GM12878 (cell line): ENCODE data around the gene RAB7B. TPM values are rescaled to one million over a fixed set of nuclear protein-coding genes. Genes with fewer than 3 reads are reported as not detected.

ENCODE experiments used
- BCLAF1 ChIP-seq: fragments of 450-650 bp; IDR thresholded peaks from 2 replicates; pipeline ENCODE4 v1.6.1; 2017; ENCODE audit warnings: antibody characterized with exemption, mild to moderate bottlenecking, moderate library complexity
- CBFB ChIP-seq: IDR thresholded peaks from 2 replicates; pipeline ENCODE4 v1.6.1; 2016; ENCODE audit warnings: antibody characterized with exemption, low read depth
- CREB1 ChIP-seq: IDR thresholded peaks from 2 replicates; pipeline ENCODE4 v1.6.1; 2012; ENCODE audit warnings: low read depth, mild to moderate bottlenecking, inconsistent platforms
- FOS ChIP-seq: IDR thresholded peaks from 3 replicates; pipeline ENCODE4 v1.6.1; 2011; ENCODE audit warnings: borderline replicate concordance; ENCODE audit not compliant: insufficient read length; ENCODE audit errors: extremely low read depth
- FOXK2 ChIP-seq: fragments of 450-650 bp; IDR thresholded peaks from 2 replicates; pipeline ENCODE4 v1.6.1; 2017; ENCODE audit warnings: mild to moderate bottlenecking, moderate library complexity
- MYC ChIP-seq: IDR thresholded peaks from 2 replicates; pipeline ENCODE4 v1.6.1; 2011; ENCODE audit warnings: mild to moderate bottlenecking, low read length, moderate library complexity, inconsistent platforms; ENCODE audit not compliant: insufficient read depth, insufficient replicate concordance, insufficient read length, severe bottlenecking
- NFYB ChIP-seq: IDR thresholded peaks from 2 replicates; pipeline ENCODE4 v1.6.1; 2011; ENCODE audit warnings: low read depth, mild to moderate bottlenecking, low read length, improper control_type of control experiment, moderate library complexity; ENCODE audit not compliant: insufficient read depth
- REST ChIP-seq: IDR thresholded peaks from 2 replicates; pipeline ENCODE4 v1.6.1; 2012; ENCODE audit warnings: mild to moderate bottlenecking, low read depth, low read length
- SMARCA5 ChIP-seq: fragments of 450-650 bp; IDR thresholded peaks from 2 replicates; pipeline ENCODE4 v1.6.1; 2017; ENCODE audit warnings: mild to moderate bottlenecking
- TAF1 ChIP-seq: IDR thresholded peaks from 2 replicates; pipeline ENCODE4 v1.6.1; 2011; ENCODE audit warnings: mild to moderate bottlenecking, low read depth, low read length, borderline replicate concordance
- TCF3 ChIP-seq: IDR thresholded peaks from 2 replicates; pipeline ENCODE4 v1.6.1; 2012; ENCODE audit warnings: low read depth, mild to moderate bottlenecking, low read length, borderline replicate concordance; ENCODE audit not compliant: insufficient read depth
- YBX1 ChIP-seq: fragments of 450-650 bp; IDR thresholded peaks from 2 replicates; pipeline ENCODE4 v1.6.1; 2016; ENCODE audit warnings: antibody characterized with exemption
- polyA plus RNA-seq, 11 experiments: library from polyadenylated mRNA; depleted of rRNA in 4 of 11; unstranded in 6 of 11; stranded (reverse) in 5 of 11; fragments of >200 nt; fragmentation: Nextera tagmentation in 4 of 11; fragmentation: Illumina TruSeq in 1 of 11; extraction: Ambion mirVana in 4 of 11; extraction: Trizol in 1 of 11; gene quantifications; 1 replicate in 1 of 11; 2 replicates in 10 of 11; pipeline versions ENCODE4 v1.2.1 to v1.2.3, GENCODE V29; 2011 to 2016; ENCODE audit warnings: inconsistent platforms in 2 of 11, missing spikeins in 2 of 11, low read depth in 1 of 11
- total RNA-seq, 4 experiments: library from RNA; depleted of rRNA in 3 of 4; stranded (reverse); fragments of >200 nt in 3 of 4; fragmentation: Illumina TruSeq in 1 of 4; extraction: Trizol in 1 of 4; gene quantifications; 2 replicates each; pipeline versions ENCODE4 v1.2.1 to v1.2.3, GENCODE V29; 2013 to 2021

The RAB7B gene
- total and polyA plus RNA-seq, 10 of the 15 experiments (the other 5 are each of a cell fraction or from before 2014, with no cell fraction given), result 0.09 TPM; not detected in 9

- no peak for TF ChIP-seq YBX1
- no peak for TF ChIP-seq FOS
- TF ChIP-seq CREB1, result no peak
- no peak for TF ChIP-seq TCF3
- TF ChIP-seq BCLAF1, result no peak
- no peak for TF ChIP-seq CBFB
- no peak for TF ChIP-seq NFYB
- no peak for TF ChIP-seq SMARCA5
- no peak for TF ChIP-seq FOXK2
- TF ChIP-seq REST, result no peak
- no peak for TF ChIP-seq TAF1
- no peak for TF ChIP-seq MYC
- TF ChIP-seq, all 136 proteins: peak for 0
Measured at GRCh38 chr1:205930799-205931281, 72.4 kb downstream of the RAB7B start (continued).
